DMS 273 (cell line): ENCODE results near the gene RRN3.
A peak's percentile ranks its signal among the peaks of the same experiment; 100 is the strongest.
"Not testable (repeated sequence)": the region's sequence is repeated elsewhere in the genome, so short reads cannot be mapped to it uniquely, and the experiment has no call there.

Experiments used
- DNase-seq: peaks from one replicate; lab custom pipeline; 2025; ENCODE audit not compliant: unreplicated experiment; lab: John Stamatoyannopoulos, UW

RRN3 gene, protein sequence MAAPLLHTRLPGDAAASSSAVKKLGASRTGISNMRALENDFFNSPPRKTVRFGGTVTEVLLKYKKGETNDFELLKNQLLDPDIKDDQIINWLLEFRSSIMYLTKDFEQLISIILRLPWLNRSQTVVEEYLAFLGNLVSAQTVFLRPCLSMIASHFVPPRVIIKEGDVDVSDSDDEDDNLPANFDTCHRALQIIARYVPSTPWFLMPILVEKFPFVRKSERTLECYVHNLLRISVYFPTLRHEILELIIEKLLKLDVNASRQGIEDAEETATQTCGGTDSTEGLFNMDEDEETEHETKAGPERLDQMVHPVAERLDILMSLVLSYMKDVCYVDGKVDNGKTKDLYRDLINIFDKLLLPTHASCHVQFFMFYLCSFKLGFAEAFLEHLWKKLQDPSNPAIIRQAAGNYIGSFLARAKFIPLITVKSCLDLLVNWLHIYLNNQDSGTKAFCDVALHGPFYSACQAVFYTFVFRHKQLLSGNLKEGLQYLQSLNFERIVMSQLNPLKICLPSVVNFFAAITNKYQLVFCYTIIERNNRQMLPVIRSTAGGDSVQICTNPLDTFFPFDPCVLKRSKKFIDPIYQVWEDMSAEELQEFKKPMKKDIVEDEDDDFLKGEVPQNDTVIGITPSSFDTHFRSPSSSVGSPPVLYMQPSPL

DNA sequence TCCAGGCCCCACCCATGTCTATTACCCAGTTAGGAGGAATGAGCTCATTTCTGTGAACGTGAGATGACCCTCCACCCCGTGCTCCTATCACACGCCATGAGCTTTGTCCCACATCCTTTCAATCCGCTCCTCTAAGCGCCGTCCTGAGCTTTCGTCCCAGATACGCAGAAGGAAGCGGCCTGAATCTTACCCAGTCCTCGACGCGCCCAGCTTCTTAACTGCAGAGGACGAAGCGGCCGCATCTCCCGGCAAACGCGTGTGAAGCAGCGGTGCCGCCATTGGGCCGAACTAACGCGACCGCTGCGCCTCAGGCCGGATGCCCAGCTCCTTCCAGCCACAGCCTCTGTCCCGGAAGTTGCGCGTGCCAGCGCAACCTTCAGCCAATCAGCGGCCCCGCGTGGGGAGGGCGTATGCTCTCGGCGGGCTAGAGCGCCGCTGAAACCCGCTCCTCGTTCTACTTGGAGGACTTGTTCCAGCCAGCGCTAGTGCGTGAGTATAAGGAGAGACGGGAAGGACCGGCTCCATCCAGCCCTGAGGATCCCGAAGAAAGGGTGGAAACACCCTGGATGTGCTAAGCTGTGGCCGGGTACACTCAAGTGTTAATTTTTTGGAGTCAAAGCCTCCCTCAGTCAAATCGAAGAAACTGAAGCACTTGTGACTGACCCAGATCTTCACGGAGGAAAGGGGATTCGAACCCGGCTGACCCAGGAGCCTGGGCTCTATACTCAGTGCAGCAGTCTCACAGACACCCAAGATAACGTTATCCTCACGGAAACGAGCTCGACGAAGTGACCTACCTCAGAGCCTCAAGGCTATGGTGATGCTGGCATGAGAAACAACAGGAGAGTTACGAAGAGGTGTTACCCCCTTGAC, at the start of gene RRN3:
RRN3 (minus strand) TSS at position 318 of the 873 bp plus-strand sequence; CDS start at position 279, 39 bp downstream.
- DNase-seq: peak; percentile 98

GRCh38 chr16:15143601-15144091, 49.6 kb upstream of the RRN3 start:
- not testable (repeated sequence) for DNase-seq

- not testable (repeated sequence) for DNase-seq
Measured at GRCh38 chr16:15142891-15143600, 49.0 kb upstream of the RRN3 start.

- DNase-seq: not testable (repeated sequence)
Measured at GRCh38 chr16:15142107-15142890, 48.2 kb upstream of the RRN3 start.

DNA sequence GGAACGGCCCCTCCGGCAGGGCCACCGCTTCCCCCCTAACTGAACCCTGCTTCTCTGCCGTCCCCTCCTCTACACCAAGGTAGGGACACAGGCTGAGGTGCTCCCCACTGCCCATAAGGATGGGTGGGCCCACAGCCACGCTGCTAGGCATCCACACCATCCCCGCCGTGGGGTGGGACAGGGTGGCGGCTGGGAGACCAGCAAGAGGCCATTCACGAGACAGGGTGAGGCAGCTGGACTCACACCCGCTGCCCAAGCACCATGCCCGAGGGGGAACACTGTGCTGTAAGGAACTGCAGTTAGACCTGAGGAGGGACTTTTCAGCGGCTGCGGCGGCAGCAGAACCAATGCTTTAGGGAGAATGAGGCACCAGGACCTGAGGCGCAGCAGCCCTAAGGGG, 47.5 kb upstream of the RRN3 start:
- DNase-seq: no peak

GRCh38 chr16:15140444-15141365, 46.6 kb upstream of the RRN3 start:
- not testable (repeated sequence) for DNase-seq

- DNase-seq: not testable (repeated sequence)
Measured at GRCh38 chr16:15137514-15137913, 43.4 kb upstream of the RRN3 start.

DNA sequence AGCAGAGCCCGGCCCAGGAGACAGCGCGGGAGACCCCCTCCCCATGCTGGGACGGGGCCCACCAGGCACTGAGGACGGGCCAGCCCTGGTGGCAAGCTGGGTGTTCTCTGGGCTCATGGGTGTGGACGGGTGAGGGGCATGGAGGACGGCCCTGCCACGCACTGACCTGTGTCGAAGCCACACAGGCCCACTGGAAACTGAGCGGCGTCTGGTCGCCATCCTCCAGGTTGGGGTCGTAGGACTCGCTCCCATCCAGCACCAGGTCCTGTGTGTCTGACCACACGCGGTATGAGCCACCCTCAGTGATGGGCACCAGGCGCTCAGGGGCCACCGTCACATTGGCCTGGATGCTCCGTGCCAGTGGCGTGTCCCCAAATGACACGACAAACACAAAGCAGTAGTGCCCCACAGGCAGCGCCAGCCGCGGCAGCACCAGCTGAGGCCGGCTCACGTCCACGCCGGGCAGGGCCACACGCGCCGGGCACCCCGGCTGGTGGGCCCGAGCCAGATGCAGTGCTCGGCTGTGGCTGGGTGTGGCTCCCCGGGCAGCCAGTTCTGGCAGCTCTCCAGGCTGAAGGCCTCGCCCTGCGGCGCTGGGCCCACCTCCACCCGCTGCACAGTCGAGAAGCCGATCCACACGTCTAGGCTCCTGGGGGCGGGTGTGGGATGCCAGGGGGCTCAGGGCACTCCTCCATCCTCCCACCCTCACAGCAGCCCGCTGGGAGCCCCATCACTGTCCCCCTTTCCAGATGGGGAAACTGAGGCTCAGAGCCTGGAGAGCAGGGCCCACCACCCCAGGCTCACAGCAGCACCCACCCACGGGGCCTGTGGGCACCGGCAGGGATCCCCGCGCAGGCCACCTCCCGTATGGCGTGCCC, 41.6 kb upstream of the RRN3 start:
- not testable (repeated sequence) for DNase-seq

GRCh38 chr16:15134752-15135482, 40.8 kb upstream of the RRN3 start:
- not testable (repeated sequence) for DNase-seq

- DNase-seq: not testable (repeated sequence)
Measured at GRCh38 chr16:15133554-15133953, 39.5 kb upstream of the RRN3 start.

GRCh38 chr16:15132719-15133428, 38.8 kb upstream of the RRN3 start:
- DNase-seq: not testable (repeated sequence)

GRCh38 chr16:15130943-15131700, 37.0 kb upstream of the RRN3 start:
- DNase-seq: not testable (repeated sequence)

DNA sequence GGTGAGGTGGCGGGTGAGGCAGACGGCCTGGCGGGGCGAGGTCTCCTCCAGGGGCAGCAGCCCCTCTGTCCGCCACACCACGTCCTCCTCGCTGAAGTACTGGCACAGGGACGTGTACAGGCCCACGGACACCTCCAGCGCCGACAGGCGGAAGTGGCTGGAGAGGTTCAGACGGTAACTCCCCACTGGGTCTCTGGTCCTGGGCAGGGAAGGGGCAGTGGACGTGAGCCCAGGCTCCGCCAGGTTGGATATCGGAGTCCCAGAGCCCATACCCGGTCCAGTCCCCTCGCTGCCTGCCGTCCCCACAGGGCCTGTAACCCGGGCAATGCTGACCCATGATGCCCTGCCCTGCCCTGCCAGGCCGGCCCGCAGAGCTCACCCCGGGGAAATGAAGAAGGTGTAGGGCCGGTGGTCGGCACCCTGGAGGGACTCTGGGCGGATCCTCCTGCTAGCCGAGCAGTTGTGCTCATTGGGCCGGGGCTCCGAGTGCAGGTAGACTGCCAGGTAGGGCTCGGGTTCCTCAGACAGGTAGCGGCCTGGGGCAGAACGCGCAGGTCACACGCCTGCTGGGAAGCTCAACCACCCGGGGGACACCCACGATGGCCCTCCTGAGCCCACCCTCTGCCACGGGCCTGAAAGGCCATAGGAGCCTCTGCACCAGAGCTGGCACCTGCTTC, 36.3 kb upstream of the RRN3 start:
- DNase-seq: not testable (repeated sequence)

DNA sequence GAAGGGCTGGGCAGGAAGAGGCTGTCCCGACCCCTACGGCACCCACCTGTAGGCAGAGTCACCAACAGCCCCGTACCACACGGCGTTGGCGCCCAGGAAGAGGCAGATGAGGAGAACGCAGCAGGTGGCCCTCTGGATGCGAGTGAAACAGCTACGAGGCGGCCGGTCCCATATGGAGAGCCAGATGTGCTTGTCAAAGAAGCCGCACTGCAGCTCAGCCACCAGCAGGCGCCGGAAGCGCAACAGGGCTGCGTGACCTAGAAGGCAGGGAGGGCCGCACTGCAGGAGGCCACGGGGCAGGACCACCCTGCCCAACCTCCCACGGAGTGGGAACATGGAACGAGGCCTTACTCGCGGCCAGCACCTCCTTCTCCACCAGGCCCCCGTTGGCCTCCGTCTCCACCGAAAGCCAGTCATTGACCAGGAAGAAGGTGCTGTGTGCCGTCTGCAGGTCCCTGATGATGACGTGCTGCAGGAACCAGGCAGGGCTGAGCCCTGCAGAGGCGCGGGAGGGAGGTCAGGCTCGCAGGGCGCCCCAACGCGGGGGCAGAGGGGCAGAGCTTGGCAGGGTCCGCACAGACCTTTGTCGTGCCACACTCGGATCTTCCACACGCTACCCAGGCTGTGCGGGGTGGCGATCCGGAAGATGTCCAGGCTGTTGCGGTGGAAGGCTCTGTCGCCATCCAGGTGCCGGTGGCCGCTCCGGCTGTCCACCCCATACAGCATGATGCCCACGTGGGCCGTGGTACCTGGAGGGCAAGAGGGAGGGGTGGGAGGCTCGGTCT, 33.8 kb upstream of the RRN3 start:
- DNase-seq: not testable (repeated sequence)
